HUDEP-2 (cell line): ENCODE data around the gene PCBP2.

Experiments used
- DNase-seq, 76 experiments: peaks; one replicate each; lab custom pipeline; 2025; ENCODE audit not compliant: unreplicated experiment in 76 of 76; lab: John Stamatoyannopoulos, UW

The PCBP2 gene

DNA sequence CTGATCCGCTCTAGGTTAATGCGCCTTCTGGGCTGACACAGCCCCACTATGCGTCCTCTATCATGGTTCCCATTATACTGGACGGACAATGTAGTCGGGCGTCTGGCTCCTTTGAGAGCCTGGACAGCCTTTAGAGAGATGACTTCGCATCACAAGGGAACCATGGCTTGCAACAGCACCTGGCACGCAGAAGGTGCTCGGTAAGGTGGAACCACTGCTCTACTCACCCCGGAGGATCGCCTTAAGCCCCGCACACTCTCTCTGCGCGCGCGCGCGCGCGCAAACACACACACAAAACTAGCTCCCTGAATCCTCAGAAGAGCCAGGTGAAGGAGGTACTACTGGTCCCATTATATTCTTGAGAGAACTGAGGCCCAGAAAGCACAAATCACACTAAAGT, 40.3 kb downstream of the PCBP2 start:
- DNase-seq, result no peak

GRCh38 chr12:53492830-53493609, 41.1 kb downstream of the PCBP2 start:
- DNase-seq, result peak in 73 of 76 experiments; percentile 27 to 87 (median 74)

- peak in 5 of 76 experiments; percentile 10 to 31 (median 18) for DNase-seq
These were observed 41.9 kb downstream of the PCBP2 start for GRCh38 chr12:53493610-53494391.

DNA sequence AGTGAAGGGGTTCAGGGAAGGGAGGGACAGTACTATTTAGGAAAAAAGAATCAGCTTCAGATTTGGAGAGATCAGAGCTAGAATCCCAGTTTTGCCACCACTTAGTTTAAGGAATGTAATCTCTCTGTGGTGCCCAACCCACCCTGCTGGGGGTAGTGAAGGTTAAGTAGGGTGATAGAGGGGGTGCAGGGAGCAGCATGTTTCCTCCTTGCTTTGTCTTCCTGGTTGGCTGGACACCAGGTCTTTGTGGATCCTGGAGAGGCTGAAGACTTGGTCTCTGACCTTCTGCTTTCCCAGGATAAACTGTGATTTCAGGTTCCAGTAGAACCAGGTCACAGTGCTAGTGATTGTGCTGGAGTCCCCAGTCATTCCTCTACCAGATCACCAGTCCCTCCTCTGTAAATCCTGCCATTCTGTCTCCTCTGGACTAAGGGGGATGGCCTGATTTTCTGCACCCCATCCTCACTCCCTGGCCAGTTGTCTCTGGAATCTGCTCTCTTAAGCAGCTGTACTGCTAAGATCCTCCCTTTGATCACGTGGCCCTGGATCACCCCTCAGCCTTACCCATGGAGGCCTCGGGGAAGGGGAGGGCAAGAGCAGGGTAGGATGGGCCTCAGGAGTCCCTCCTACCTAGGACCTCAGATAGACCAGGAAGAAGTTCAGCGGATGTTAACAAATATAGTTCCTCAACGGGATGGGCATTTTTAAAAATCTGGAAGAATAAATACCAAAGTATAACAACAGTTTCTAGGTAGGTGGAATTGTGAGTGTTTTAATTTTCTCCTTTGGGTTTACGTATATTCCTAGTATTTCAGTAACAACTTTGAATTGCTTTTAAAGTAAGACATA, 44.2 kb downstream of the PCBP2 start:
- peak in 40 of 76 experiments; percentile 5 to 55 (median 28) for DNase-seq

GRCh38 chr12:53496752-53497032, 44.8 kb downstream of the PCBP2 start:
- DNase-seq, result no peak

DNA sequence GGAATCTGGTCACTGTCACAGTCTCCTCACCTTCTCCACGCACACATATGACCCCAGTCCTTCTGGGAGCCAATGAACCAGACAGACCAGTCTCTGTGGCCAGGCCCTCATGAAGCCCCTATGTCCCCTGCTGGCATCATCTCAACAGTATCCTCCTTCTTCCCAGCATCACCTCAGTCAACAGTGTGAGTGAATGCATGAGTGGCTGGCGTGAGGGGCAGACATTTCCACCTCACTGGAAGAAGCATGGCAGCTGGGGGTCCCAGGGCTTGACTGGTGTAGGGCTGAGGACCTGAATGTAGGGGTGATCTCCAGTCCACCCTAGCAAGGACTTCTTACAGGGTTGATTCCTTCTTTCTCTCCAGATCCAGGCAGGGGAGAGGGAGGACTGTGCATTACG, 45.6 kb downstream of the PCBP2 start:
- DNase-seq, result no peak

DNA sequence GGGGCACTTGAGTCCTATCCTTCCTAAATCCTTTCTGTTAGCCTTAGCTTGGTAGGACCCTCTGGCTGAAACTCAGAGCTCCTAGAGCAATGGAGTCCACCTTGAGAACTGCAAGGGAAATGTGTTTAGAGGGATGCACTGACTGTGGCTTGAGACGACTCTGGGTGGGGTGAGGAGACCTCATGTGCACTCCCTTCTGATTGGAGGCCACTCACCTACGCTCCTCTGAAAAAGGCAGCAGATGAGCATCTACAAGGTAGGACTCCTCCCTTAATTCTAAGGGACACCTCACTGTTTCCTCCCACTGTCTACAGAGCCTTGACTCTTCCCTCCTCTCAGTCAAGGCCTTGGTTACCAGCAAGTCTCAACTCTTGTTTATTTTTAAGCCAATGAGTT, 46.3 kb downstream of the PCBP2 start:
- no peak for DNase-seq

GRCh38 chr12:53499266-53500141, 47.6 kb downstream of the PCBP2 start, which contains the start of gene MAP3K12:
MAP3K12 (minus strand) TSS chr12:53499458; CDS start chr12:53487391, 12,067 bp downstream.
- peak in 19 of 76 experiments; percentile 9 to 65 (median 24) for DNase-seq

DNA sequence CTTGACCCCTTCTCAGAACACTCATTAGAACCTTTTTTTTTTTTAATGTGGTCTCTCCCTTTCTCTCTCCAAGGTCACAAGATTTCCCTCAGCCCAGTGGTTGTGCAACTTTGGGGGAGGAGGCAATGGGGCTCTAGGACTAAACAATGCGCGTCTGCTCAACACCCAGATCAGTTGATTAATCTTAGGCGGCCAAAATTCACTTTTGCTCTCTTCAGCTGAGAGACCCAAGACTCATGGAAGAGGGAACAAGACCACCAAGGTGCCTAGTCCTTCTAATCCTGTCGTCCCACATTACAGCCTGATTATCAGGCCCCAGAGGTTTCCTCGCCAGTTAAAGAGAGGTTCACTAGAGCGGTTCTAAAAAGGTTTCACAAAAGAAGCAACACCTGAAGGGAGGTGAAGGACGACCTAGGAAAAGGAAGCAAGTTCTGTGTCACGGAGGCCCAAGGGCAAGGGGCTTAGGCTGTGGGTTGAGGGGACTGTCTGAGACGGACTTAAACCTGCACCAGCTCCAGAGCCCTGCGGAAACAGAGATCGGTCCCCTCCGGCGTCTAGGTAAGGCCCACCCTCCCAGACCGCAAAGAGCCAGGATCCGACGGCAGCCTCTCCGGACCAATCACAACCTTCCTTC, 48.4 kb downstream of the PCBP2 start:
- peak in 12 of 76 experiments; percentile 10 to 80 (median 26) for DNase-seq

- peak in 75 of 76 experiments; percentile 80 to 99 (median 96) for DNase-seq
These were observed 49.1 kb downstream of the PCBP2 start, which contains the start of gene TARBP2 for GRCh38 chr12:53500776-53501614. TARBP2 (plus strand) TSS chr12:53501283; CDS start chr12:53501409, 126 bp downstream.

DNA sequence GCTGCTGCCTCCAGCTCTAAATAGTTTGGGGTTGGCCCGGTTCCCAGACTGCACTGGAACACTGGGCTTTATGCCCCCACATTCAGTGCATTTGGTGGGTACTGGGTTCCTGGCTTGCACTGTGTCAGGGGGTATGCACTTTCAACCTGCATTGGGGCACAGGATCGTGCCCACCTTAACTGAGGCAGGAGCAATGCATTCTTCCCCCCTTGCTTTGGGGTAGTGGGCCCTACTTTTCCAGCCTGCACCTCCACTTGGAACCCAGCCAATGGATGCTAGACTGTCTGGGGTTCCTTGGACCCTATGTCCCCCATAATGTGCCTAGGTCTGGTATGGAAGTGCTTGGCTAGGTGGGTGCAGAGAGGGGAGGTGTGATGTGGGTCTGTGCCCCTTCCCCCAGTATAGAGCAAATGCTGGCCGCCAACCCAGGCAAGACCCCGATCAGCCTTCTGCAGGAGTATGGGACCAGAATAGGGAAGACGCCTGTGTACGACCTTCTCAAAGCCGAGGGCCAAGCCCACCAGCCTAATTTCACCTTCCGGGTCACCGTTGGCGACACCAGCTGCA, 49.8 kb downstream of the PCBP2 start:
- DNase-seq, result no peak

- DNase-seq, result no peak
These were observed 50.4 kb downstream of the PCBP2 start for GRCh38 chr12:53502331-53502730.

GRCh38 chr12:53502983-53503728, 51.3 kb downstream of the PCBP2 start:
- DNase-seq, result no peak

GRCh38 chr12:53504004-53504920, 52.4 kb downstream of the PCBP2 start:
- no peak for DNase-seq

- no peak for DNase-seq
These were observed 53.2 kb downstream of the PCBP2 start for GRCh38 chr12:53505086-53505485.
